T47D (cell line): ENCODE measurements around the gene FHDC1.

ENCODE experiments used
- DNase-seq, 2 experiments: peaks; one replicate each; pipeline versions ENCODE4 v3.0.0 to v3.0.0-alpha.2; 2011 to 2012; ENCODE audit warnings: low read depth in 1 of 2, low spot score in 1 of 2
- JUND ChIP-seq: IDR thresholded peaks from 2 replicates; pipeline ENCODE4 v1.6.1; 2012; ENCODE audit warnings: low read depth
- in situ Hi-C: cut with HindIII; loops from 2 replicates; pipeline ENCODE4 v1.10.0; 2016; ENCODE audit warnings: low sequenced_read_pairs, low pct_unique_long_range_greater_than_20kb

Gene FHDC1

DNA sequence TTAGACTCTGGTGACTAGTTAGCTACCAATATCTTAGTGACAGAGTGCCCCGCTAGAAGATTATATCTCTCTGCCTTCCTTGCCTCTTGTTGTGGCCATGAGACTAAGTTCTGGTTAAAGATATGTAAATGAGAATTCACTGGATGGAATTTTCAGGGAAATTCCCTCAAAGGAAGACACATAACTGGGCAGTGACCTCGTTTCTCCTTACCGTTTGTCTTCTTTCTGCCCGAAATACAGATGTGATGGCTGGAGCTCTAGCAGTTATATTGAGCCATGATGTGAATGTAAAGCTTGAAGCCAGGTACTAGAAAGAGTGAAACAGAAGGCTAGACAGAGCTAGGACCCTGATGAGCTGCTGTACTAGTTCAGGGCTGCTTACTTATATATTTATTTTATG lies 80.5 kb downstream of the FHDC1 start:
- no peak for DNase-seq
- in situ Hi-C loops, result no loop called here
- TF ChIP-seq JUND, result no peak

DNA sequence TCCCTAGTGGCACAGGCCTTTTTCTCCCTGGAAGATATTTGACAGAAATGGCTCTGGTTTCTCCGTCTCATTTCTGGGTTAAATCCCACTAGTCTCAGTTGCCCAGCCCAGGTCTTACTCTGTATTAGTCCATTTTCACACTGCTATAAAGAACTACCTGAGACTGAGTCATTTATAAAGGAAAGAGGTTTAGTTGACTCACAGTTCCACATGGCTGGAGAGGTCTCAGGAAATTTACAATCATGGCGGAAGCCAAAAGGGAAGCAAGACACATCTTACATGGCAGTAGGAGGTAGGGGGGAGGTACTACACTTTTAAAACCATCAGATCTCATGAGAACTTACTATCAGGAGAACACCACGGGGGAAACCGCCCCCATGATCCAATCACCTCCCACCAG lies 81.9 kb downstream of the FHDC1 start:
- in situ Hi-C loops, result no loop called here
- no peak for DNase-seq
- TF ChIP-seq JUND, result no peak

DNA sequence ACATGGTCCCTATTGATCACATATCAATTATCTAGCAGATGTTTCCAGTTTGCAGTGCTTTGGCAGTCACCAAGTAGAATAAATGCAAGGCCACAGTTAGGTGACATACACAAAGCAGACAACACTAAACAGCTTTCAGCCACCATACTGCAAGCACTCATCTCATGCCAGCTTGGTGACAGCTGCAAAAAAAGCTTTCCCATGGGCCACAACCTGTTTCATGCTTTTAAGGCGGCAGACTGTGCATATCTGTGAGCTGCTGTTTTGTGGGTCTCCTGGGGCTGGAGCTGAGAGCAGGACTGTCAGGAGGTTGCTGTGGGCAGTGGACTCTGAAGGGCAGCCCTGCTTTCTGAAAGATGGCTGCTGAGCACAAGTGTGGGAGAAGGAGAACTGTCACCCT lies 82.6 kb downstream of the FHDC1 start:
- no peak for TF ChIP-seq JUND
- in situ Hi-C loops, result no loop called here
- DNase-seq, result no peak

DNA sequence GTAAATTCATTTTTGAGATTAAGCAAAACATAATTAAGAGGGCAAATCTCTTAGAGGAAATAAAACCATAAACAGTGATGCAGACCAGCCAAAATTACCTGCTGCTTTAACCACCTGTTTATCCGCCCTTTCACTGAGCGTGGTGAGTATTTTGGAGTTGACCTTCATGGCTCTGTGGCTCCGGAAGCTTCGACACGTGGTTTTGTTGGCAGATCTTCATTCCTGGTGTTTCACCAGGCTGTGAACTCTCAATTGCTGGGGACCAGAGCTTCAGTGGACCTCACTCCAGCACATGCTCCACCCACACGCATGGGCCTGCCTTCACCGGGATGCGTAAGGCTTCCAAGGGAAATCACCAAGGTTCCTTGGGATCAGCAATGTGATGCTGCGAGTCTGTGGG lies 83.8 kb downstream of the FHDC1 start:
- in situ Hi-C loops, result no loop called here
- no peak for DNase-seq
- no peak for TF ChIP-seq JUND

DNA sequence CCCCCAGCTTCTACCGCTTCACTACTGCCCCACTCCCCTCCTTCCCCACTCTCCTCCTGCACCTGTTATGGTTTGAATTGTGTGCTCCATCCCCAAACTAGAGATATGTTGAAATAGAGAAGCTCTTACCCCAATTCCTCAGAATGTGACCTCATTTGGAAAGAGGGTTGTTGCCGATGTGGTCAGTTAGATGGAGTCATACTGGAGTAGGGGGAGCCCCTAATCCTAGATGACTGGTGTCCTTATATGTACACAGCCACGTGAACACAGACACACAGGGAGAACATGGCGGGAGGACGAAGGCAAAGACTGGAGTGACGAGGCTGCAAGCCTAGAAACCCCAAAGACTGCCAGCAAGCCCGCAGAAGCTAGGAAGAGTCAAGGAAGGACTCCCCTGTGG lies 84.3 kb downstream of the FHDC1 start:
- no peak for DNase-seq
- no peak for TF ChIP-seq JUND
- in situ Hi-C loops, result no loop called here

DNA sequence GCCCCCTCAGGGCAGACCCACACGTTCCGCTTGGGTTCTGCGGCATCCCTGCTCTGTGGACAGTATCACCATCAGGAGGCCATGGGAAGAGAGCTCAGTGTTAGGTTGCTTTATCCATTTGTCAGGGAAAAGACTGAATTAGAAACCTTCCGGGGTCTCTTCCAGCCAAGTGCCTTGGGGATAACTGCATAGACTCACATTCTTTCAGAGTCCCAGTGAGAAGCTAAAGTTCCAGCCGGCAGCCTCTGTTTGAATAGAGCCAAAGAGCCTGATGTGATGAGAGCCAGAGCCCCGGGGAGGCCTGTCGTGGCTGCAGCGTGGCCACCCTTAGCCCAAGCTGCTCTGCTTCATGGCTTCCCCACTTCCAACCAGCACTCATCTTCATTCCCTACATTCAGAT lies 85.2 kb downstream of the FHDC1 start:
- TF ChIP-seq JUND, result no peak
- no peak for DNase-seq
- in situ Hi-C loops, result no loop called here

DNA sequence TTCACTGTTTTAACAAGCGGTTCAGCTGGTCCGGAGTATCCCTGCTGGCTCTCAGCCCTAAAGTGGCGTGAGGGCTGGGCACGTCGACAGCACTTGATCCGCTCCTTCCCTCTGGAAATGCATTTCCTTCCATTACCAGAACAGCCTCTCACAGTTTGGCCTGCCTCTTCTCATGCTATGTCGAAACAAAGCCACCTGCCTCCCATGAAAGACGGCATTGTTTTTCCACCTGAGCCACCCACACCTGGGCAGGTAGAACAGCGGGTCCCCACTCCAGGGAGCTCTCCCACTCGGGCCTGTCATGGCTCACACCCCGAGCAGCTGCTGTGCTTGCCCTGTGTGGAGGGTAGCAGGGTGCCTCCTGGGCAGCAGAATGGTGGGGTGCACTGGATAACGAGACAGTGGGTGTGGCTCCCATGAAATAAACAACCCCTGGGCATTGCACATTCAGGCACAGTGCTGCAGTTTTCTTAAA lies 86.2 kb downstream of the FHDC1 start:
- no peak for DNase-seq
- TF ChIP-seq JUND, result no peak
- in situ Hi-C loops, result no loop called here

DNA sequence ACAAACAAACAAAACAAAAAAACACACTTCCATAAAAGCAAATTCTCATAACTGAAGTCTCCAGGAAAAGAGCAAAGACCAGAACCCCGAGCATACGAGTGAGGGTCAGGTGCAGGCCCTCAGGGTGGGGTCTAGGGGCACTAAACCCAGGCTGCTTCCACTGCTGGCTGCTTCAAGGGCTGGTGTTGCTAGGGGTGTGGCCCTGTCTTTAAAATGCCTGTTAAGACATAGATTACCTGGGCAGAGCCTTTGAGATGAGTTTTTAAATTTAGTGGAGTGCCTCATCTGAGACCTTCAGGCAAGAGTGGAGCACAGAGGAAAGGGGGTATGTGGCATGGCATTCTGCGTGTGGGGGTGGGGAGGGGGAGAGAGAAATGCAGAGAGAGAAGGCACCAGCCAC lies 87.0 kb downstream of the FHDC1 start:
- DNase-seq, result no peak
- no peak for TF ChIP-seq JUND
- in situ Hi-C loops, result no loop called here

DNA sequence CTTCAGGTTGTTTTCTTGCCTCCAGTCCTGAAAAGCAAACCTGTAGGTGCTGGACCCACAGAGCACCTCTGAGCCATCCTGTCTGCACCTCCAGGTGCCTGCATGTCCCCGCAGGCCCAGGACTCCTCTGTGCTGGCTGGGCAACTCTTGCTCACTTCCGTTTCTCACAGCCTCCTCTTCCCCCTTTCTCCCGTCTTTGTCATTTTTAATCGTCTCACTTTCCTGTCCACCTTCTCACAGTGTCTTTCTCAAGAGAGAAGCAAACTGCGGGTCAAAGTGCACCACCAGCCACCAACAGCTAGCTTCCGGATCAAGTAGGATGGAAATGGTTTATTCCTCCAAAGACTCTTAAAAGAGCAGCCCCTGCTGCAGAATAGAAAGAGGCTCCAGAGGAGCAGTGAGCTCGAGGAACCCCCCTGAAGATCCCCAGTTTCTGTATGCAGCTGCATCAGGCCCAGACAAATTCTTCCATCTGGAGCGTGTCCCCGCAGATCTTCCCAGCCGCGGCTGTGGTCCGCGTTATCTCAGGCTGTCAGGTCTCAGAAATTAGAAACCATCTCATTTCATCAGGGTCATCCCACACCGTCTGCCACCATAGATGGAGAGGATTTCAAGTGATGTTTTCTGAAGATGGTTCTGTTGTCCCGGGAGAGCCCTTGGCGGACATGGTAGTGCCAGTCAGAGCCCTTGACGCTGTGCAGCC lies 87.7 kb downstream of the FHDC1 start:
- in situ Hi-C loops, result no loop called here
- no peak for DNase-seq
- TF ChIP-seq JUND, result no peak

DNA sequence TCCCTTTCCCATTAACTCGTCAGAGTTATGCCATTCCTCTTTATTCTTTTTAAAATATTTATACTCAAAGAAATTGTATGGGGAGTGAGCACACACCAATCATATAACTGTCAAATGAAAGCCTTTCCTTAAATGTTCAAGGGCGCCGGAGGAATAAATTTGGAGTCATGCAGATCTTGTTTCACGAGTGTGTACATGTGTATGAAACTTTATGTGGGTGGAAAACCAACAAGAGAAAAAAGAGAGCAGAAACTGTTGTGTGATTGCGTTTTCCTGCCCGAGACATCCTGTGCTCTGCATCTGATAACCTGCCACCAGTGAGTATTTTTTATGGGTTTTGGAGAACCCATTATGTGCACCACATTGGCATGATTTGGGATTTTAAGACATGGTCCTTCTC lies 88.3 kb downstream of the FHDC1 start:
- in situ Hi-C loops, result no loop called here
- TF ChIP-seq JUND, result no peak
- no peak for DNase-seq

DNA sequence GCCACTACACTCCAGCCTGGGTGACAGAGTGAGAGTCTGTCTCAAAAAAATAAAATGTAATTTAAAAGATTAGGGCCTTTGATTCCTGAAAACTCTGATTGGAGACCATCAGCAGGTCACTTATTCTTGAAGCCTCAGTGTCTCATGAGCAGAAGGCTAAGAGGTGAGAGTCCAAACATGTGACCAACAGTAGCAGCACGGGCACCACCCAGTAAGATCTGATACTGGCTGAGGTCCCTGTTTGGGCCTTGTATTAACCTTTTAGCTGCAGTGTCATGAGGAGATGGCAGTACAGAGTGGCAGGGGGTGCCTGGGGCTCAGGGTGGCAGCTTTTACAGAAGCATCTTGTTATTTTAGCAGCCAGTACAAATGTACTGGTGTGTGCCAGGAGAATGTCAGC lies 89.3 kb downstream of the FHDC1 start:
- no peak for TF ChIP-seq JUND
- DNase-seq, result no peak
- in situ Hi-C loops, result no loop called here

DNA sequence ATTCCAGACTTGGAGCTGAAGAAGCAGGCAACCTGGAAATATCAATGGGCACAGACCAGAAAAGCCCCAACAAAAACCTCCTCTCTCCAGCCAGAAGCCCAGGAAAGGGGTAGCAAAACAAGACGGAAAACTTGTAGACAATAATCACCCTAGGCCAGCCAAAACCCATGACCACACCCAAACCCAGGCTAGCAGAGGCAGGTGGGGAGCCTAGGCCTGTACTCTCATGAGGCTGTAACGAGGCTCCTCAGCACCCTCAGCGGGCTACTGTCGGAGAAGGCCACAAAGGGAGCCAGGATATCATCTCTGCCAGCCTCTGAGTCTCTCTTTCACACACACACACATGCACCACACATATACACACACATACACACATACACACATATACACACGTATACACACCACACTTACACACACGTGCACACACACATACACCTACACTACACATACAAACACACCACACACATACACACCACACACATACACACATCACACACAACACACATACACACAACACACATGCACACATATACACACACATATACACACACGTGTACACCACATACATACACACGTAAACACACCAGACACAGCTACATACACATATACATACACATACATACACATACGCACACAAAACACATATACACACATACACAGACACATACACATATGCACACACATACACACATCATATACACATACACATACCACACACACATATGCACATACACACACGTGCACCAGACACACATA lies 90.6 kb downstream of the FHDC1 start:
- no peak for DNase-seq
- in situ Hi-C loops, result no loop called here
- no peak for TF ChIP-seq JUND

DNA sequence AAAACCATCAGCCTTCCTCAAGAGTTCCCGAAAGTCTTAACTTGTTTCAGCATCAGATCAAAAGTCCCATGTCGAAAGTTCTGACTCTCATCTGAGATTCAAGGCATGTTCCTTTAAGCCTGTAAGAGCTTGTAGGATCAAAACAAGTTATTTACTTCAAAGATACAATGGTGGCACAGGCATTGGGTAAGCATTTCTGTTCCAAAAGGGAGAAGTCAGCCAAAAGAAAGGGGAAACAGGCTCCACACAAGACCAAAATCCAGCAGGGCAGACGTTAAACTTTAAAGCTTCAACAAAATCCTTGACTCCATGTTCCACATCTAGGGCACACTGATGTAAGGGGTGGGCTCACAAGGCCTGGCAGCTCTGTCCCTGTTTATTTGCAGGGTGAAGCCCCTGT lies 91.7 kb downstream of the FHDC1 start:
- in situ Hi-C loops, result no loop called here
- TF ChIP-seq JUND, result no peak
- DNase-seq, result no peak
